IMR-90 (cell line): ENCODE data around the gene CHST3. TPM values are rescaled to one million over a fixed set of nuclear protein-coding genes. Genes with fewer than 3 reads are reported as not detected.
A peak's percentile ranks its signal among the peaks of the same experiment; 100 is the strongest.

ENCODE experiments used
- ATAC-seq: fragments of 200-7000 bp; cut with Tn5 transposase; 2 replicates; pipeline ENCODE4 v1.9.1; 2020; ENCODE audit warnings: low read depth, mild to moderate bottlenecking, moderate library complexity
- BruUV-seq: library from RNA; stranded (reverse); fragments of 400-500 nt; replicated peaks from 2 replicates; lab custom pipeline; 2021; lab: Mats Ljungman, UMichigan
- CTCF ChIA-PET: fragments of 300-600 bp; formaldehyde crosslinking; extraction: SDS; loops from one replicate; lab custom pipeline; 2021; ENCODE audit warnings: antibody characterized with exemption; lab: Yijun Ruan, JAX
- POLR2A ChIA-PET: fragments of 300-600 bp; sonication (Branson Sonifier 250); formaldehyde crosslinking; loops from one replicate; lab custom pipeline; 2022; ENCODE audit warnings: antibody characterized with exemption; ENCODE audit not compliant: unreplicated experiment; lab: Charles Lee
- DNase-seq: peaks from one replicate; pipeline ENCODE4 v3.0.0; 2013
- H2AFZ ChIP-seq: replicated peaks from 2 replicates; pipeline ENCODE3; 2013; ENCODE audit warnings: low read length, mild to moderate bottlenecking; ENCODE audit not compliant: poor library complexity
- H2AK5ac ChIP-seq: 2 replicates; pipeline ENCODE4 v1.6.1; 2013; ENCODE audit warnings: low read depth, low read length, inconsistent platforms
- H2AK9ac ChIP-seq: replicated peaks from 2 replicates; pipeline ENCODE3; 2013; ENCODE audit warnings: mild to moderate bottlenecking, low read depth, low read length, moderate library complexity; ENCODE audit not compliant: poor library complexity
- H2BK120ac ChIP-seq: 2 replicates; pipeline ENCODE4 v1.6.1; 2013; ENCODE audit warnings: low read depth, low read length, inconsistent platforms
- H2BK15ac ChIP-seq: 3 replicates; pipeline ENCODE4 v1.6.1; 2013; ENCODE audit warnings: low read depth, low read length, inconsistent platforms
- H2BK20ac ChIP-seq: 2 replicates; pipeline ENCODE4 v1.6.1; 2013; ENCODE audit warnings: low read depth, mild to moderate bottlenecking, inconsistent platforms, low read length, moderate library complexity
- H2BK5ac ChIP-seq: 2 replicates; pipeline ENCODE4 v1.6.1; 2013; ENCODE audit warnings: mild to moderate bottlenecking, low read depth, low read length, inconsistent platforms; ENCODE audit not compliant: poor library complexity, severe bottlenecking
- H3K14ac ChIP-seq: replicated peaks from 2 replicates; pipeline ENCODE4 v1.6.1; 2013; ENCODE audit warnings: low read depth, low read length, inconsistent platforms
- H3K18ac ChIP-seq: 2 replicates; pipeline ENCODE4 v1.6.1; 2013; ENCODE audit warnings: low read depth, low read length, control low read depth
- H3K23ac ChIP-seq: 2 replicates; pipeline ENCODE4 v1.6.1; 2013; ENCODE audit warnings: low read depth, low read length, inconsistent platforms
- H3K27ac ChIP-seq: 2 replicates; pipeline ENCODE4 v1.5.1; 2013; ENCODE audit warnings: mild to moderate bottlenecking, control low read depth, low read length; ENCODE audit not compliant: insufficient read depth
- H3K27me3 ChIP-seq: 2 replicates; pipeline ENCODE4 v1.6.1; 2013; ENCODE audit warnings: low read length; ENCODE audit not compliant: control insufficient read depth, insufficient read depth
- H3K36me3 ChIP-seq: 2 replicates; pipeline ENCODE4 v1.6.1; 2013; ENCODE audit warnings: low read length, mixed read lengths; ENCODE audit not compliant: control insufficient read depth, insufficient read depth
- H3K4ac ChIP-seq: 2 replicates; pipeline ENCODE4 v1.6.1; 2013; ENCODE audit warnings: low read depth, low read length, inconsistent platforms
- H3K4me1 ChIP-seq: 2 replicates; pipeline ENCODE4 v1.6.1; 2013; ENCODE audit warnings: low read length, mixed read lengths; ENCODE audit not compliant: control insufficient read depth, insufficient read depth
- H3K4me2 ChIP-seq: 2 replicates; pipeline ENCODE4 v1.6.1; 2013; ENCODE audit warnings: low read depth, mild to moderate bottlenecking, control low read depth, low read length, moderate library complexity
- H3K4me3 ChIP-seq: 2 replicates; pipeline ENCODE4 v1.5.1; 2013; ENCODE audit warnings: low read depth, mild to moderate bottlenecking, control low read depth, low read length, moderate library complexity; ENCODE audit not compliant: insufficient read depth
- H3K56ac ChIP-seq: 2 replicates; pipeline ENCODE4 v1.6.1; 2013; ENCODE audit warnings: low read length, inconsistent platforms; ENCODE audit not compliant: insufficient read depth; ENCODE audit errors: extremely low read depth
- H3K79me1 ChIP-seq, 2 experiments: 2 replicates each; pipeline ENCODE4 v1.6.1; 2013; ENCODE audit warnings: low read length in 2 of 2, inconsistent platforms in 1 of 2, low read depth in 1 of 2
- H3K9ac ChIP-seq: 2 replicates; pipeline ENCODE4 v1.6.1; 2013; ENCODE audit warnings: low read depth, low read length, control low read depth
- H3K9me1 ChIP-seq: 2 replicates; pipeline ENCODE4 v1.6.1; 2013; ENCODE audit warnings: low read length, inconsistent platforms; ENCODE audit not compliant: insufficient read depth
- H3K9me3 ChIP-seq: 2 replicates; pipeline ENCODE4 v1.6.1; 2013; ENCODE audit warnings: low read length; ENCODE audit not compliant: control insufficient read depth, insufficient read depth
- H4K20me1 ChIP-seq: 2 replicates; pipeline ENCODE4 v1.6.1; 2013; ENCODE audit warnings: low read length, inconsistent platforms; ENCODE audit not compliant: insufficient read depth
- H4K5ac ChIP-seq: 2 replicates; pipeline ENCODE4 v1.6.1; 2013; ENCODE audit warnings: mild to moderate bottlenecking, low read depth, low read length, control low read depth
- H4K8ac ChIP-seq, 2 experiments: 2 replicates each; pipeline ENCODE4 v1.6.1; 2013; ENCODE audit warnings: low read depth in 2 of 2, low read length in 2 of 2, control low read depth in 1 of 2, inconsistent platforms in 1 of 2
- H4K91ac ChIP-seq: 2 replicates; pipeline ENCODE4 v1.6.1; 2013; ENCODE audit warnings: low read depth, low read length, inconsistent platforms; ENCODE audit not compliant: insufficient read depth
- CTCF ChIP-seq: conservative IDR thresholded peaks from 2 replicates; pipeline ENCODE4 v1.5.1; 2012; ENCODE audit warnings: mild to moderate bottlenecking, low read depth, low read length, improper control_type of control experiment
- POLR2A ChIP-seq: IDR thresholded peaks from 2 replicates; pipeline ENCODE4 v1.6.1; 2012; ENCODE audit warnings: mild to moderate bottlenecking, low read depth, low read length
- RCOR1 ChIP-seq: IDR thresholded peaks from 2 replicates; pipeline ENCODE4 v1.6.1; 2012; ENCODE audit warnings: mild to moderate bottlenecking, low read length, improper control_type of control experiment; ENCODE audit not compliant: insufficient replicate concordance
- WGBS, 2 experiments: methylation state at CpG; one replicate each; pipeline versions ENCODE4 v1.1.5 to v1.1.7; 2013; ENCODE audit warnings: missing lambda C conversion rate in 2 of 2; ENCODE audit not compliant: insufficient read length in 1 of 2; ENCODE audit errors: extremely low coverage in 2 of 2; 5-methylcytosine and 5-hydroxymethylcytosine counted together
- dilution Hi-C: fragments of 300-500 bp; cut with HindIII; formaldehyde crosslinking; loops from one replicate; pipeline ENCODE4 v1.14.3; 2018; ENCODE audit warnings: low sequenced_read_pairs; ENCODE audit not compliant: unreplicated experiment
- in situ Hi-C: fragments of 300-500 bp; cut with MboI; formaldehyde crosslinking; loops from 3 replicates; pipeline ENCODE4 v1.14.3; 2019; ENCODE audit warnings: low sequenced_read_pairs, inconsistent platforms, mixed read lengths
- intact Hi-C: fragments of 100-400 bp; cut with micrococcal nuclease; formaldehyde crosslinking; loops from 2 replicates; pipeline ENCODE4 v1.10.0; 2022
- polyA plus RNA-seq, 3 experiments: library from polyadenylated mRNA; depleted of rRNA; stranded (reverse); fragments of >200 nt; gene quantifications; 2 replicates each; pipeline ENCODE4 v1.2.3, GENCODE V29; 2012; ENCODE audit warnings: low replicate concordance in 1 of 3
- total RNA-seq: library from RNA; depleted of rRNA; stranded (reverse); fragments of >200 nt; gene quantifications from 2 replicates; pipeline ENCODE4 v1.2.3, GENCODE V29; 2012

The CHST3 gene
- total and polyA plus RNA-seq, 2 of the 4 experiments (the other 2 are of a cell fraction): 8.6 to 9.0 TPM

DNA sequence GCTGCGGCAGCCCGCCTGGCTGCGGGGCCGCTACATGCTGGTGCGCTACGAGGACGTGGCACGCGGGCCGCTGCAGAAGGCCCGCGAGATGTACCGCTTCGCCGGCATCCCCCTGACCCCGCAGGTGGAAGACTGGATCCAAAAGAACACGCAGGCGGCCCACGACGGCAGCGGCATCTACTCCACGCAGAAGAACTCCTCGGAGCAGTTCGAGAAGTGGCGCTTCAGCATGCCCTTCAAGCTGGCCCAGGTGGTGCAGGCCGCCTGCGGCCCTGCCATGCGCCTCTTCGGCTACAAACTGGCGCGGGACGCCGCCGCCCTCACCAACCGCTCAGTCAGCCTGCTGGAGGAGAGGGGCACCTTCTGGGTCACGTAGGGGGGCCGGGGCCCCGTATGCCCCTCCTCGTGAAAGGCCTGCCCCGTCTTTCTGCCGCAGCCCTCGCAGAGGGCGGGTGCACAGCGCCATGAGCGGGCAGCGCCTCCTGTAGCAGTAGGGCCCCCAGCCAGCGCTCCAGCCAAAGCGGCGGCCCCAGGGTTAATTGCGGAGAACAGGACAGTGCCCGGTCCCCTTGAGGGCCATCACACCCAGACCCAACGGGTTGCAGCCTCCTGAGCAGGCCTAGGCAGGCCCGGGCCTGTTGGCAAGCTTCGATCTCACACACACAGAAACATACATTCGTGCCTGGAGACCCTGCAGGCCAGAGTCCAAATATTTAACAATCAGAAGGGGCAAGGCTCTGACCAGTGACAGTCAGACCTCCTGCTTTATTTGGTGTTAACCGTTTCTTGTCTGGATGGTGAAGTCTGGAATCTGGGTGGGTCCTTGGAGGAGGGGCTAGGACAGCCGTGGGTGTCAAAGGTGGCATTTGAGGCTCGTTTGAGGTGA, 44.1 kb downstream of the CHST3 start (continued):
- TF ChIP-seq POLR2A: no peak
- TF ChIP-seq RCOR1: no peak

DNA sequence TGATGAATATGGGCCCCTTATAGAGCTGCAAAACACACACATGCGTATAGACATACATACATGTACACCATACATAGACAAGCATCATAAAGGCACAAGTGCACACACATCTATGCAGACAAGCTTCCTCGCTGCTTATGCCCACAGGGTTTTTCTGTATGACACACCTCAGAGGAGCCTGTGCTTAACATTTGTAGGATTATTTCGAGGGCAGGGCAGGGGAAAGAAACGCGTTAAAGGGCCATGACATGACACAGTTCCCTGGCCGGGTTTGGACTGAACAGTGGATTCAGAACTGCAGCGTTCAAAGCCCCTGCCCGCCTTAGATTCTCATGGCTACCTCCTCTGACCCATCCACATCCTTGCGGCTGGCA, 44.8 kb downstream of the CHST3 start:
- no TSS peak for BruUV-seq
- dilution Hi-C loops (no loop called here), in situ Hi-C loops (no loop called here), intact Hi-C loops (no loop called here)
- Histone ChIP-seq H2BK20ac (peak overlapping the region; percentile 88), H3K4me3 (no peak overlapping the region), H3K4me2 (peak overlapping the region; percentile 4), H4K5ac (peak overlapping the region; percentile 45), H3K79me1 (peaks cover 18 to 49% of the 10 kb centered on the region in 2 experiments), H3K9ac (peak overlapping the region; percentile 48), H4K20me1 (no peaks in the 10 kb centered on the region), H2BK15ac (peak overlapping the region; percentile 74; the same call in 2 of the 3 replicates), H3K9me3 (no peaks in the 10 kb centered on the region), H3K4me1 (peaks cover 20% of the 10 kb centered on the region), H4K8ac (peak overlapping the region; percentile 69 to 87), H3K27me3 (no peaks in the 10 kb centered on the region), H3K14ac (peak overlapping the region; percentile 92), H3K18ac (peak overlapping the region; percentile 59), H2AK5ac (peak overlapping the region; percentile 94), H3K23ac (peak overlapping the region; percentile 95), H2AFZ (peak overlapping the region; percentile 78), H2BK120ac (peak overlapping the region; percentile 87), H2BK5ac (peak overlapping the region; percentile 92), H2AK9ac (peak overlapping the region; percentile 96), H3K56ac (peak overlapping the region; percentile 67; the same call in 1 of the 2 replicates), H3K4ac (peak overlapping the region; percentile 95), H3K36me3 (peaks cover 22% of the 10 kb centered on the region), H3K9me1 (peaks cover 35% of the 10 kb centered on the region), H3K27ac (peak overlapping the region; percentile 94), H4K91ac (peak overlapping the region; percentile 95)
- ATAC-seq (no peak; the same call in 1 of the 2 replicates), DNase-seq (no peak)
- ChIA-PET CTCF (no interaction called here), POLR2A (interaction anchor here (0.7 kb wide), 1 partner anchor 10 kb away, joined by 4 read pairs; no protein-coding TSS in a partner anchor)
- TF ChIP-seq CTCF: no peak
- 0% methylated on average over 1 of the region's 9 CpGs; no CpG with 5 or more reads in 1 of the 2 experiments for WGBS, 2 experiments
